Occipital lobe (tissue), 3 donors: ENCODE measurements around the gene CHRNA9. TPM values are rescaled to one million over a fixed set of nuclear protein-coding genes. Genes with fewer than 3 reads are reported as not detected.
"Not testable (repeated sequence)": the region's sequence is repeated elsewhere in the genome, so short reads cannot be mapped to it uniquely, and the experiment has no call there.

Experiments used
- DNase-seq: peaks from one replicate; lab custom pipeline; 2025; lab: John Stamatoyannopoulos, UW
- small RNA-seq: library from RNA; depleted of rRNA; stranded (forward); fragments of <200 nt; gene quantifications from one replicate; pipeline ENCODE3, GENCODE V24; 2014
- total RNA-seq: library from RNA; depleted of rRNA; stranded (reverse); fragments of >200 nt; gene quantifications from one replicate; pipeline ENCODE4 v1.2.3, GENCODE V29; 2014

CHRNA9 gene
- total RNA-seq, 1 donor from 2014 or later: 0.31 TPM

- DNase-seq: no peak
These were observed 44.1 kb downstream of the CHRNA9 start for GRCh38 chr4:40379248-40379647.

GRCh38 chr4:40380647-40381046, 45.5 kb downstream of the CHRNA9 start:
- DNase-seq: no peak

GRCh38 chr4:40388239-40388638, 53.1 kb downstream of the CHRNA9 start:
- no peak for DNase-seq

GRCh38 chr4:40389986-40390385, 54.9 kb downstream of the CHRNA9 start:
- DNase-seq: no peak

- DNase-seq: not testable (repeated sequence)
These were observed 57.1 kb downstream of the CHRNA9 start for GRCh38 chr4:40392241-40392640.

GRCh38 chr4:40394236-40394635, 59.1 kb downstream of the CHRNA9 start:
- no peak for DNase-seq

- DNase-seq: no peak
These were observed 60.2 kb downstream of the CHRNA9 start for GRCh38 chr4:40395166-40395900.

- DNase-seq: no peak
These were observed 61.0 kb downstream of the CHRNA9 start for GRCh38 chr4:40395908-40396793.

- no peak for DNase-seq
These were observed 64.4 kb downstream of the CHRNA9 start for GRCh38 chr4:40399578-40399977.

GRCh38 chr4:40401096-40401495, 66.0 kb downstream of the CHRNA9 start:
- no peak for DNase-seq

- DNase-seq: no peak
These were observed 66.5 kb downstream of the CHRNA9 start for GRCh38 chr4:40401631-40402030.

- no peak for DNase-seq
These were observed 67.4 kb downstream of the CHRNA9 start for GRCh38 chr4:40402556-40402955.

- DNase-seq: no peak
These were observed 67.9 kb downstream of the CHRNA9 start for GRCh38 chr4:40403081-40403480.

Small RNAs within 50 kb of the gene (small RNA-seq; reads per million reads assigned to genes)
- not detected for gene RNU7-74P

Other genes starting within 250 kb of the CHRNA9 start
- 0.94 TPM for gene RHOH, start 138.3 kb upstream of the CHRNA9 start, total RNA-seq